Neural progenitor cell (in vitro differentiated cells): Measurements from ENCODE around the gene DCTN2.

Source experiments
- CTCF ChIP-seq: fragments of 200-600 bp; sonication (generic); IDR thresholded peaks from 2 replicates; pipeline ENCODE4 v1.5.1; 2017; ENCODE audit warnings: antibody characterized with exemption, mild to moderate bottlenecking
- EZH2phosphoT487 ChIP-seq: fragments of 200-600 bp; sonication (generic); IDR thresholded peaks from 2 replicates; pipeline ENCODE4 v1.6.1; 2017; ENCODE audit warnings: antibody characterized with exemption

GRCh38 chr12:57483466-57483865, 63.5 kb downstream of the DCTN2 start:
- no peak for TF ChIP-seq CTCF
- TF ChIP-seq EZH2phosphoT487: no peak
